B cell (primary cell): ENCODE data around the gene PRSS50.

Source experiments
- EZH2 ChIP-seq: IDR thresholded peaks from 2 replicates; pipeline ENCODE4 v1.6.1; 2012; ENCODE audit warnings: borderline replicate concordance, low read depth, mild to moderate bottlenecking, moderate library complexity, low read length; ENCODE audit not compliant: insufficient read depth, poor library complexity, severe bottlenecking
- TF ChIP-seq, protein P1 (sequence below): fragments of 200-600 bp; IDR thresholded peaks from one replicate; pipeline ENCODE4 v1.8.0; 2022; ENCODE audit warnings: antibody characterized with exemption, mild to moderate bottlenecking

DNA sequence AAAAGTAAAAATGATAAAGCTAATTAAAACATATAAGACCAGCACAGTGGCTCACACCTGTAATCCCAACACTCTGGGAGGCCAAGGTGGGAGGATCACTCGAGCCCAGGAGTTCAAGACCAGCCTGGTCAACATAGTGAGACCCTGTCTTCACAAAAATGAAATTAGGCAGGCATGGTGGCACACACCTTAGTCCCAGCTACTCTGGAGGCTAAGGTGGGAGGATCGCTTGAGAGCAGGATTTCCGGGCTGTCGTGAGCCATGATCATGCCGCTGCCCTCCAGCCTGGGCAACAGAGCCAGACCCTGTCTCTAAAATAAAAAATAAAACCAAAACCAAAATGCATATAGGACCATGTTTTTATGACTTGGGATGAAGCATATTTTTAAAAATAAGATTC, 4.8 kb upstream of the PRSS50 start:
- TF ChIP-seq, protein P1, sequence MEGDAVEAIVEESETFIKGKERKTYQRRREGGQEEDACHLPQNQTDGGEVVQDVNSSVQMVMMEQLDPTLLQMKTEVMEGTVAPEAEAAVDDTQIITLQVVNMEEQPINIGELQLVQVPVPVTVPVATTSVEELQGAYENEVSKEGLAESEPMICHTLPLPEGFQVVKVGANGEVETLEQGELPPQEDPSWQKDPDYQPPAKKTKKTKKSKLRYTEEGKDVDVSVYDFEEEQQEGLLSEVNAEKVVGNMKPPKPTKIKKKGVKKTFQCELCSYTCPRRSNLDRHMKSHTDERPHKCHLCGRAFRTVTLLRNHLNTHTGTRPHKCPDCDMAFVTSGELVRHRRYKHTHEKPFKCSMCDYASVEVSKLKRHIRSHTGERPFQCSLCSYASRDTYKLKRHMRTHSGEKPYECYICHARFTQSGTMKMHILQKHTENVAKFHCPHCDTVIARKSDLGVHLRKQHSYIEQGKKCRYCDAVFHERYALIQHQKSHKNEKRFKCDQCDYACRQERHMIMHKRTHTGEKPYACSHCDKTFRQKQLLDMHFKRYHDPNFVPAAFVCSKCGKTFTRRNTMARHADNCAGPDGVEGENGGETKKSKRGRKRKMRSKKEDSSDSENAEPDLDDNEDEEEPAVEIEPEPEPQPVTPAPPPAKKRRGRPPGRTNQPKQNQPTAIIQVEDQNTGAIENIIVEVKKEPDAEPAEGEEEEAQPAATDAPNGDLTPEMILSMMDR: no peak
- TF ChIP-seq EZH2: no peak
